Measurements from ENCODE around the gene FBXO11.
"Not testable (repeated sequence)": the region's sequence is repeated elsewhere in the genome, so short reads cannot be mapped to it uniquely, and the experiment has no call there.

The FBXO11 gene

GRCh38 chr2:47897191-47897882, 9.0 kb downstream of the FBXO11 start:
- H3K4me3 ChIP-seq (ENCODE audit: low read length in 2 of 2); H3K27ac ChIP-seq (ENCODE audit: low read length); H3K9ac ChIP-seq (ENCODE audit: low read length in 2 of 2); H3K9me3 ChIP-seq (ENCODE audit: control insufficient read depth in 2 of 2, low read length in 2 of 2); H3K27me3 ChIP-seq (ENCODE audit: control insufficient read depth in 1 of 2, insufficient read depth in 2 of 2, low read length in 2 of 2); H3K4me1 ChIP-seq (ENCODE audit: control insufficient read depth, insufficient read depth, low read length); H3K36me3 ChIP-seq (ENCODE audit: control insufficient read depth in 2 of 2, insufficient read depth in 2 of 2, low read length in 2 of 2): not testable (repeated sequence)

GRCh38 chr2:47896450-47896968, 9.8 kb downstream of the FBXO11 start:
- Histone ChIP-seq H3K9me3 (ENCODE audit: control insufficient read depth in 2 of 2, low read length in 2 of 2) (no peaks in the 10 kb centered on the region), H3K27me3 (ENCODE audit: control insufficient read depth in 1 of 2, insufficient read depth in 2 of 2, low read length in 2 of 2) (no peaks in the 10 kb centered on the region), H3K9ac (ENCODE audit: low read length in 2 of 2) (no peak overlapping the region), H3K4me1 (ENCODE audit: control insufficient read depth, insufficient read depth, low read length) (peaks cover 4% of the 10 kb centered on the region), H3K27ac (ENCODE audit: low read length) (no peak overlapping the region), H3K36me3 (ENCODE audit: control insufficient read depth in 2 of 2, insufficient read depth in 2 of 2, low read length in 2 of 2) (no peaks in the 10 kb centered on the region), H3K4me3 (ENCODE audit: low read length in 2 of 2) (no peak overlapping the region)

- H3K4me3 ChIP-seq (ENCODE audit: low read length in 2 of 2), result no peak overlapping the region
- no peaks in the 10 kb centered on the region for H3K9me3 ChIP-seq (ENCODE audit: control insufficient read depth in 2 of 2, low read length in 2 of 2)
- H3K9ac ChIP-seq (ENCODE audit: low read length in 2 of 2), result no peak overlapping the region
- H3K36me3 ChIP-seq (ENCODE audit: control insufficient read depth in 2 of 2, insufficient read depth in 2 of 2, low read length in 2 of 2), result no peaks in the 10 kb centered on the region
- H3K27ac ChIP-seq (ENCODE audit: low read length), result no peak overlapping the region
- no peaks in the 10 kb centered on the region for H3K4me1 ChIP-seq (ENCODE audit: control insufficient read depth, insufficient read depth, low read length)
- H3K27me3 ChIP-seq (ENCODE audit: control insufficient read depth in 1 of 2, insufficient read depth in 2 of 2, low read length in 2 of 2), result no peaks in the 10 kb centered on the region
Observed at GRCh38 chr2:47893771-47894170, 12.5 kb downstream of the FBXO11 start.

GRCh38 chr2:47892338-47892730, 14.0 kb downstream of the FBXO11 start:
- H3K4me3 ChIP-seq (ENCODE audit: low read length in 2 of 2), result no peak overlapping the region
- peaks cover 3% of the 10 kb centered on the region for H3K4me1 ChIP-seq (ENCODE audit: control insufficient read depth, insufficient read depth, low read length)
- no peaks in the 10 kb centered on the region for H3K36me3 ChIP-seq (ENCODE audit: control insufficient read depth in 2 of 2, insufficient read depth in 2 of 2, low read length in 2 of 2)
- H3K9ac ChIP-seq (ENCODE audit: low read length in 2 of 2), result no peak overlapping the region
- H3K27me3 ChIP-seq (ENCODE audit: control insufficient read depth in 1 of 2, insufficient read depth in 2 of 2, low read length in 2 of 2), result no peaks in the 10 kb centered on the region
- H3K27ac ChIP-seq (ENCODE audit: low read length), result no peak overlapping the region
- H3K9me3 ChIP-seq (ENCODE audit: control insufficient read depth in 2 of 2, low read length in 2 of 2), result no peaks in the 10 kb centered on the region

GRCh38 chr2:47891369-47892337, 14.6 kb downstream of the FBXO11 start:
- Histone ChIP-seq H3K4me3 (ENCODE audit: low read length in 2 of 2) (no peak overlapping the region), H3K9me3 (ENCODE audit: control insufficient read depth in 2 of 2, low read length in 2 of 2) (no peaks in the 10 kb centered on the region), H3K27me3 (ENCODE audit: control insufficient read depth in 1 of 2, insufficient read depth in 2 of 2, low read length in 2 of 2) (no peaks in the 10 kb centered on the region), H3K9ac (ENCODE audit: low read length in 2 of 2) (no peak overlapping the region), H3K36me3 (ENCODE audit: control insufficient read depth in 2 of 2, insufficient read depth in 2 of 2, low read length in 2 of 2) (no peaks in the 10 kb centered on the region), H3K4me1 (ENCODE audit: control insufficient read depth, insufficient read depth, low read length) (peaks cover 3% of the 10 kb centered on the region), H3K27ac (ENCODE audit: low read length) (no peak overlapping the region)

- H3K4me3 ChIP-seq (ENCODE audit: low read length in 2 of 2), result no peak overlapping the region
- no peak overlapping the region for H3K27ac ChIP-seq (ENCODE audit: low read length)
- H3K4me1 ChIP-seq (ENCODE audit: control insufficient read depth, insufficient read depth, low read length), result peaks cover 3% of the 10 kb centered on the region
Observed at GRCh38 chr2:47890711-47891368, 15.5 kb downstream of the FBXO11 start.

GRCh38 chr2:47888581-47889280, 17.6 kb downstream of the FBXO11 start:
- peaks cover 3% of the 10 kb centered on the region for H3K4me1 ChIP-seq (ENCODE audit: control insufficient read depth, insufficient read depth, low read length)
- H3K4me3 ChIP-seq (ENCODE audit: low read length in 2 of 2), result no peak overlapping the region
- no peak overlapping the region for H3K9ac ChIP-seq (ENCODE audit: low read length in 2 of 2)
- no peaks in the 10 kb centered on the region for H3K9me3 ChIP-seq (ENCODE audit: control insufficient read depth in 2 of 2, low read length in 2 of 2)
- H3K36me3 ChIP-seq (ENCODE audit: control insufficient read depth in 2 of 2, insufficient read depth in 2 of 2, low read length in 2 of 2), result no peaks in the 10 kb centered on the region
- no peaks in the 10 kb centered on the region for H3K27me3 ChIP-seq (ENCODE audit: control insufficient read depth in 1 of 2, insufficient read depth in 2 of 2, low read length in 2 of 2)
- no peak overlapping the region for H3K27ac ChIP-seq (ENCODE audit: low read length)

More at GRCh38 chr2:47890711-47891368, 15.5 kb downstream of the FBXO11 start:
- Histone ChIP-seq H3K9ac (ENCODE audit: low read length in 2 of 2) (no peak overlapping the region), H3K36me3 (ENCODE audit: control insufficient read depth in 2 of 2, insufficient read depth in 2 of 2, low read length in 2 of 2) (no peaks in the 10 kb centered on the region), H3K27me3 (ENCODE audit: control insufficient read depth in 1 of 2, insufficient read depth in 2 of 2, low read length in 2 of 2) (no peaks in the 10 kb centered on the region), H3K9me3 (ENCODE audit: control insufficient read depth in 2 of 2, low read length in 2 of 2) (no peaks in the 10 kb centered on the region)

GRCh38 chr2:47876912-47877311, 29.4 kb downstream of the FBXO11 start:
- no peaks in the 10 kb centered on the region for H3K27me3 ChIP-seq (ENCODE audit: control insufficient read depth in 1 of 2, insufficient read depth in 2 of 2, low read length in 2 of 2)
- no peaks in the 10 kb centered on the region for H3K9me3 ChIP-seq (ENCODE audit: control insufficient read depth in 2 of 2, low read length in 2 of 2)
- no peaks in the 10 kb centered on the region for H3K4me1 ChIP-seq (ENCODE audit: control insufficient read depth, insufficient read depth, low read length)
- no peaks in the 10 kb centered on the region for H3K36me3 ChIP-seq (ENCODE audit: control insufficient read depth in 2 of 2, insufficient read depth in 2 of 2, low read length in 2 of 2)
- no peak overlapping the region for H3K9ac ChIP-seq (ENCODE audit: low read length in 2 of 2)
- H3K27ac ChIP-seq (ENCODE audit: low read length), result no peak overlapping the region
- H3K4me3 ChIP-seq (ENCODE audit: low read length in 2 of 2), result no peak overlapping the region

- Histone ChIP-seq H3K27me3 (ENCODE audit: control insufficient read depth in 1 of 2, insufficient read depth in 2 of 2, low read length in 2 of 2) (no peaks in the 10 kb centered on the region), H3K4me1 (ENCODE audit: control insufficient read depth, insufficient read depth, low read length) (no peaks in the 10 kb centered on the region), H3K9ac (ENCODE audit: low read length in 2 of 2) (no peak overlapping the region), H3K4me3 (ENCODE audit: low read length in 2 of 2) (no peak overlapping the region), H3K36me3 (ENCODE audit: control insufficient read depth in 2 of 2, insufficient read depth in 2 of 2, low read length in 2 of 2) (peaks cover 0 to 4% of the 10 kb centered on the region in 2 donors), H3K27ac (ENCODE audit: low read length) (no peak overlapping the region), H3K9me3 (ENCODE audit: control insufficient read depth in 2 of 2, low read length in 2 of 2) (no peaks in the 10 kb centered on the region)
Observed at GRCh38 chr2:47872941-47873340, 33.4 kb downstream of the FBXO11 start.
